ENCODE results near the gene VWA3B.

GRCh38 chr2:98160554-98160953, 73.6 kb downstream of the VWA3B start:
- TF ChIP-seq, protein P1, sequence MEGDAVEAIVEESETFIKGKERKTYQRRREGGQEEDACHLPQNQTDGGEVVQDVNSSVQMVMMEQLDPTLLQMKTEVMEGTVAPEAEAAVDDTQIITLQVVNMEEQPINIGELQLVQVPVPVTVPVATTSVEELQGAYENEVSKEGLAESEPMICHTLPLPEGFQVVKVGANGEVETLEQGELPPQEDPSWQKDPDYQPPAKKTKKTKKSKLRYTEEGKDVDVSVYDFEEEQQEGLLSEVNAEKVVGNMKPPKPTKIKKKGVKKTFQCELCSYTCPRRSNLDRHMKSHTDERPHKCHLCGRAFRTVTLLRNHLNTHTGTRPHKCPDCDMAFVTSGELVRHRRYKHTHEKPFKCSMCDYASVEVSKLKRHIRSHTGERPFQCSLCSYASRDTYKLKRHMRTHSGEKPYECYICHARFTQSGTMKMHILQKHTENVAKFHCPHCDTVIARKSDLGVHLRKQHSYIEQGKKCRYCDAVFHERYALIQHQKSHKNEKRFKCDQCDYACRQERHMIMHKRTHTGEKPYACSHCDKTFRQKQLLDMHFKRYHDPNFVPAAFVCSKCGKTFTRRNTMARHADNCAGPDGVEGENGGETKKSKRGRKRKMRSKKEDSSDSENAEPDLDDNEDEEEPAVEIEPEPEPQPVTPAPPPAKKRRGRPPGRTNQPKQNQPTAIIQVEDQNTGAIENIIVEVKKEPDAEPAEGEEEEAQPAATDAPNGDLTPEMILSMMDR (IDR thresholded peaks at IDR 0.05): no peak
- no peak for TF ChIP-seq POLR2A (IDR thresholded peaks at IDR 0.05)

All from body of pancreas (tissue), 4 donors.